Measurements from ENCODE around the gene ACAP3.

DNA sequence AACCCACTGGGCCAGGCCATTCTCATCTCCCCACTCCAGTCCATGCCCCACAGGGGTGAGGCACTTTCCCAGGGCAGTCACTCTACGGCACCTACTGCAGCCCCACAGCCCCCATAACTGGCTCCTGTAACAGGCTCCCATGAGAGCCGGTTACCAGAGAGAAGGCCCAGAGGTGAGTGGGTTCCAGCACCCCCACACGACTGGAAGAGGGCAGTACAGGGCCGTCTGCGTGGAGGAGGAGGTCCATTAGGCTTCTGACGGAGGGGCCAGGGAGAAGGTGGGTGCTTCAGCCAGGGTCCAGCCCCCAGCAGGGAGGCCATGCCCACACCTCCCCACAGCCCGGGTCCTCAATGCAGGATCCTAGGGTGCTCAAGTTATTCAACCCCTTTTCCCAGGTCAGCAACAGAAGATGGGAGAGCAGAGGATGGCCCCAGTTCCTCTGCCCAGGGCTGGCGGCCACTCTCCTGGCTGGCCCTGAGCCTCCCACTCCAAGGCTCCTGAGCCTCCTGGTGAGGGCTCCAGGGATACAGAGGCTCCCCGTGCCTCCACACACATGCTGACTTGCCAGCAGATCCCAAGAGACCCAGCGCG lies 1.6 kb downstream of the ACAP3 start:
- TF ChIP-seq, protein P1, sequence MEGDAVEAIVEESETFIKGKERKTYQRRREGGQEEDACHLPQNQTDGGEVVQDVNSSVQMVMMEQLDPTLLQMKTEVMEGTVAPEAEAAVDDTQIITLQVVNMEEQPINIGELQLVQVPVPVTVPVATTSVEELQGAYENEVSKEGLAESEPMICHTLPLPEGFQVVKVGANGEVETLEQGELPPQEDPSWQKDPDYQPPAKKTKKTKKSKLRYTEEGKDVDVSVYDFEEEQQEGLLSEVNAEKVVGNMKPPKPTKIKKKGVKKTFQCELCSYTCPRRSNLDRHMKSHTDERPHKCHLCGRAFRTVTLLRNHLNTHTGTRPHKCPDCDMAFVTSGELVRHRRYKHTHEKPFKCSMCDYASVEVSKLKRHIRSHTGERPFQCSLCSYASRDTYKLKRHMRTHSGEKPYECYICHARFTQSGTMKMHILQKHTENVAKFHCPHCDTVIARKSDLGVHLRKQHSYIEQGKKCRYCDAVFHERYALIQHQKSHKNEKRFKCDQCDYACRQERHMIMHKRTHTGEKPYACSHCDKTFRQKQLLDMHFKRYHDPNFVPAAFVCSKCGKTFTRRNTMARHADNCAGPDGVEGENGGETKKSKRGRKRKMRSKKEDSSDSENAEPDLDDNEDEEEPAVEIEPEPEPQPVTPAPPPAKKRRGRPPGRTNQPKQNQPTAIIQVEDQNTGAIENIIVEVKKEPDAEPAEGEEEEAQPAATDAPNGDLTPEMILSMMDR (IDR thresholded peaks at IDR 0.05 in 4 of 5, conservative IDR thresholded peaks at IDR 0.05 in 1 of 5) = no peak
- no peak for TF ChIP-seq POLR2A (IDR thresholded peaks at IDR 0.05)

All from gastrocnemius medialis (tissue), 4 donors.